8988T (cell line): Measurements from ENCODE around the gene SRRM4.
"Not testable (repeated sequence)": the region's sequence is repeated elsewhere in the genome, so short reads cannot be mapped to it uniquely, and the experiment has no call there.

Experiments
- DNase-seq: peaks from one replicate; pipeline ENCODE4 v3.0.0; 2011

SRRM4 gene

DNA sequence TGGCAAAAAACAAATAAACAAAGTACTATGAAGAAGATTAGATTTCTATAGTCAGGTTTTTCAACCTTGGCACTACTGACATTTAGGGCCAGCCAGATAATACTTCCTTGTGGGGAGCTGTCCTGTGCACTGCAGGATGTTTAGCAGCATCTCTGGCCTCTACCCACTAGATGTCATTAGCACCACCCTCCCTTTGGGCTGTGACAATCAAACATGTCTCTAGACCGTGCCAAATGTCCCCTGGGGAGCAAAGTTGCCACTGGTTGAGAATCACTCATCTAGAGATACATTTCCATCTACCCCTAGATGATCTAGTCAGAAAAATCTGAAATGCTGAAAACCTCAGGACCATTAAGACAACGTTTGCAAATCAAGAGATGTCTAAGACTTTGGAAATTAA lies 29.9 kb downstream of the SRRM4 start:
- DNase-seq: no peak

DNA sequence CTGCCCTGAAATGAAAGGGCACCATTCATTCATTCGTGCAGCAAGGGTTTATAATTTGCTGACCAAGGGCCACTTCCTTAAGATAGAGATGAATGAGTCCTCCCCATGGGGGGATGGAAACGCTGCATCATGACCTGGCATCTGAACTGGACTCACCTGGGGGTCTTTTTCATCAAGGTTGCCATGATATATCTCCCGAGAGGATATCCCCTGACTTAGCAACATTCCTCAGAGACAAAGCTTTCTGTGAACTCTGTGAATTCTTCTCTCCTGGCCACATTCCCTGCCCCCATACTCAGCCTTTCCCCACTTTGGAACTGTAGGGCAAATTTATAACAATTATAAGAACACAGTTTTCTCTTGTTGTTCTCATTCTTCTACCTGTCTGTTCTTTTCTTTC lies 30.8 kb downstream of the SRRM4 start:
- DNase-seq: no peak

DNA sequence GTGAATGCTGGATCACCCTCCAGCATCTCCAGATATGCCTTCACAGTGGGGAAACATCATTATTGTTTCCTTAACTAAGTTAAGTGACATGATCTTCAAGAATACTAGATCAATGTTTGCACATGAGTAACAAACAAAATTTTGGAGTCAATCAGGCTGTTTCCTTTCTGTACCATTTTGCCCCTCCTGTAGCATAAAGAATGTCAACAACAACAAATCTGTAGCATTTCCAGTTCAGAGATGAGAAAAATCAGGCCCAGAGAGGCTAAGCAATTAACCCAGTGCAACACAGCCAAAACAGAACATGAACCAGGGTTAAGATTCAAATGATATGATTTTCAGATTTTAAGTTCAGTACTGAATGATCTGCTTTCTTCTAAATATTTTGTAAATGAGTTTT lies 31.7 kb downstream of the SRRM4 start:
- DNase-seq: no peak

DNA sequence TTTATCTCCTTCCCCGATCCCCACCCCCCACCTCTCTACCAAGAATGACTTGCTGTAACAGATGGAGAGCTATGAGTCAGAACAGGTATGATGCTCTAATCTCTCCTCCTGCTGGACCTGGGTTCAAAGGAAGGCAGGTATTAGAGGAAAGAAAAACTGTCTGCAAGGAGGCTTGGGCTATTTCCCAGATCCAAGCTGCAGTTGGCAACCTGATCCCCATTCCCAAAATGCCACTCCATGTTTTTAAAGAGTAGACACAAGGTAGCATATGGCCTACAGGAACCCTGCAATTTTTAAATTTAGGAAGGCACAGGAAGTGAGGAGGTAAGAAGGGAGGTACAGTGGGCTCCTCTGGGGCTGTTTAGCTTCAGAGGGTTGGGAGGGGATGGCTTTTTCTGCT lies 33.0 kb downstream of the SRRM4 start:
- no peak for DNase-seq

DNA sequence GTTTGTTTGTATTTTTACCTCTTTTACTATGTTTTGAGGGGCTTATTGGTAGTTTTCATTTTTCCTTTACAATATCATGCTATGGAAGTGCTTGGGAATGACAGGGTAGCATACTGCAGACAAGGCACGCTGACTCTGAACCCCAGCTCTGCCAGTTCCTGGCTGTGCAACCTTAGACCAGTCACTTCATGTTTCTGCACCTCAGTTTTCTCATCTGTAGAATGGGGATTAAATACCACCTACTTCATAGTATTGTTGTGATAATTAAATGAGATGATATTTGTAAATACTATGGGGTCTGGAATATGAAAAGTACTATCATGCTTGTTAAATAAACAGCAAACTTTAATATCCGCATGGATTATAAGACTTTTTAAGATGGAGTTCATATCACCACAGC lies 35.4 kb downstream of the SRRM4 start:
- DNase-seq: no peak

DNA sequence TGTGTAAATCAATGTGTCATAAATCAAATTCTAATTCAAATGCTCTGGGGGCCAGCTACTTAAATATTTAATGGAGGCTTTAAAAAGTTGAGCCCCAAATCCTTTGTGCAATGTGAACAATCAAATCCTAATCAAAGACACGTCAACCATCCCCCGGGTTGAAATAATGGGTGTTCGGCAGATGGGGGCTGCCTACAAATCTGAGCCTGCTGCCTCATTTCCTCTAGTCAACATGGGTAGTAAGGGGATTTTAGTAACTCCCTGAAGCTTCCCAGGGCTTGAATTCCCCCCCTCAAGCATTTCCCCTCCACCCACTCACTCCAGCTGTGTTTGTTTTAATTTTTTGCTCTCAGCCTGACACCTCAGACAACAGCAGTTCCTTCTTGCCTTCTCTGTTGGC lies 37.8 kb downstream of the SRRM4 start:
- DNase-seq: no peak

DNA sequence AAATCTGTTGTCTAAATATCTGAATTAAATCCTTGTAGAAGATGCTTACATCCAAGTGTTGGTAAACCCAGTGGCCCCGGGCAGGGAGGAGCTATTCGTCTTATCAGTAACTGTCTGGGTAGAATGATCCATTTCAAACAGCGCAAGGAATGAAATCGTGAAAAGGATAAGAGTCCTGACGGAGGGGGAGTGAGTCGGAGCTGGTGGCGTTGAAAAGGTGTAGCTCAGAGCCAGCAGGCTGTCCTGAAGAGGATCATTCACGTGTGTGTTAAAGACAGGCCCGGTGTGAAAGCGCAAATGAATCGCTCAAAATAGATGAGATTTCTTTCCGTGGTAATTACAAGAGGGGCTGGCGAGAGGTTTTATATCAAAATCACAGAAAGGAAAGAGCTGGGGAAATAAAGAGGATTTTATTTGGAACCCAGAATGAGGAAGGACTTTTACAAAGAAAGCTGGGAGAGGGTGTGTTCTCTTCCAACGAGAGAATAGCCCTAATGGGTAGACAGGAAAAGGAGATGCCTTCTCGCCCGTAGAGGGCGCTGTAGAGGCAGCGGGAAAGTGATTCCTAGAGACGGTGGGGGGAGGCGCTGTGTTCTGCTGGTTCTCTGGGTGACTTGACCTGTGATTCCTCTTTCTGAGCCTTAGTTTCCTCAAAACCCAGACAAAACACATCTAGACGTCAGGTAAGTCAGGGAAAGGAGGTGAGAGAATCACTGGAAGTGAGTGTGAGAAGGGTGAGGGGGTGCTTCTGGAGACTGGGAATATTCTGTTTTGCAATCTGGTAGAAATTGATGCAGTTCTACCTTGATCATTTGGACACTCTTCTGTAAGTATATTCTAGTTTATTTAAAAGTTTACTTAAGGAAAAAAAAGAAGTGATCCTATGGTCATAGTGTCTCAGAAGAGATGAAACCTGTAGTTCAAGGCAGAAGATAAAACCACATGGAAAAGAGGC lies 39.3 kb downstream of the SRRM4 start:
- no peak for DNase-seq

DNA sequence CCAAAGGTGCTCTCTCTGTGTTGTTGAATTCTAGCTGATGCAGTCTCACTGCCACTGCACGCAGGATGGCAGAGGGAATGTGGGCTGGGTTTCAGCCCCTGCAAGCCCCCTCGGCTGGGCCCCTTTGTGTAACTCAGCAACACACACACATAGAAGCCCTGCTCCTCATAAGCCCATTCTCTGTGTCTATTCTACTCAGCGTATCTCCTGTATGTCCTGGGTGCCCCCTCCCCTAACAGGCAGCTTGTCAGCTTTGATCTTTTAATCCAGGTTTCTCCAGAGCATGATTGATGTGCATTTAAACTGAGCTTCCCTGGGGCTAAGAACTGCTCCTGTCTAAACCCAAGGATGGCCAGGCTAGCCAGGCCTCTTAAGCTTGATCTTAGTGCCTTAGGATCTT lies 43.0 kb downstream of the SRRM4 start:
- no peak for DNase-seq

DNA sequence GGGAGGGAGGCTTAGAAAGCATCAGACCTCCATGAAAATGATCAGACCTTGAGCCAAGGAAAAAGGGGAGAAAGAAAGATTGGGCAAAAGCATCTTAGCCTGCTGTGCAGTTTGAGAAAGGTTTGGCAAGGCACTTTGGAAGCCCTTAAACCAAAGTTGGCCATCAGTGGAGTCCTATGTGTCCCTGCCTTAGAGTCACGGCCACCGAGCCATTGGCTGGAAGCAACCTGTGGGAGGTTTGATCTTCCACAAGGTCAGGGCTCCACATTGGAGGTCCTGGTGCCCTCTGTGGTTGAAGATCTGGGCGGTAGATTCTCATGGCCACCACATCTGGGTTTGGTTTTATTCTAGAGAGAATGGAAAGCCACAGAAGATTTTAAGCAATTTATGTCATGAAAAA lies 44.4 kb downstream of the SRRM4 start:
- no peak for DNase-seq

DNA sequence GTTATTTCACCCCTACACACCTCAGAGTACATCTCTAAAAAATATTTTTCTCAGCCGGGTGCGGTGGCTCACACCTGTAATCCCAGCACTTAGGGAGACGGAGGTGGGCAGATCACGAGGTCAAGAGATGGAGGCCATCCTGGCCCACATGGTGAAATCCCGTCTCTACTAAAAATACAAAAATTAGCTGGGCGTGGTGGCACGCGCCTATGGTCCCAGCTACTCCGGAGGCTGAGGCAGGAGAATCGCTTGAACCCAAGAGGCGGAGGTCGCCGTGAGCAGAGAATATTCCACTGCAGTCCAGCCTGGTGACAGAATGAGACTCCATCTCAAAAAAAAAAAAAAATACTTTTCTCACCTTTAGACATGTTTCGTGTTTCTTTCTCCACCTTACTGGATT lies 52.0 kb downstream of the SRRM4 start:
- DNase-seq: not testable (repeated sequence)

DNA sequence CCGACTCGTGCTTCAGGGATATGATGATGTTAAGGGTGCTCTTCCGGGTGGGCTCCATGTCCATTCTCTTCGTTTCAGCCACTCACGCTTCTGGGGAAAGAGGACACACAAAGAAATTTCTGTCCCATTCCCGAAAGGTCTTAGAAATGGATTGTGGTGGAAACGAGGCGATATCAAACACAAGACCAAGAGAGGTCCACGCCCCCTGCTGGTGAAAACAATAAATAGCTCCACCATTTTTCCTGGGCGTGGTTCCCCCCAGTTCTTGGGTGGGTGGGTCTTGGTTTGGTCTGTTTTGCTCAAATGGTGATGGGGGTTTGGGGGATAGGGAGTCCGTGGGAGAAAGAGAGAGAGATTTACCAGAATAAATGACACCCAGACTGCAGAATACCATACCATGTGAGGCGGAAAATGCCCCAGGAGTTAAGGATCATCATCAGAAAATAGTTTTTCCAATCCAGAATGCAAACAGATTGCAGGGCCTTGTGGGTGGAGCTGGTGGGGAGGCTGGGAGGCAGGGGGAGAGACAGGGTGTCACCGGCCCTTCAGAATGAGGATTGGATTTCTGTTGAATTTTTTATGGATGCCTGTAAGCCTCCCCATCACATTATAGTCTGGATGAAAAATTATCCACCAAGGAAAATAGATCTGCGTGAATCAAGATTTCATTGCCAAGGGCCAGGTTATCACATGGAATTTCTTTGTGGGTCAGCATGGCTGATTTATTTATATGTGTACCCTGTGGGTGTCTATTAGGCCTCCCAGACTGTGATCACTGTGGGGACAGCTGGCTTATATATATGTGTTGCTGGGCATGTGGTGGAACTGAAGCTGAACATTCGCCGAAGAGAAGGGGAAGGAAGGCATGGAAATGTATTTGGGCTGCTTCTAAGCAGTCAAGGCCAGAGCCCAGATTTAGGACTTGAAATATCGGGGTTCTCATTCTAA lies 55.8 kb downstream of the SRRM4 start:
- DNase-seq: no peak

DNA sequence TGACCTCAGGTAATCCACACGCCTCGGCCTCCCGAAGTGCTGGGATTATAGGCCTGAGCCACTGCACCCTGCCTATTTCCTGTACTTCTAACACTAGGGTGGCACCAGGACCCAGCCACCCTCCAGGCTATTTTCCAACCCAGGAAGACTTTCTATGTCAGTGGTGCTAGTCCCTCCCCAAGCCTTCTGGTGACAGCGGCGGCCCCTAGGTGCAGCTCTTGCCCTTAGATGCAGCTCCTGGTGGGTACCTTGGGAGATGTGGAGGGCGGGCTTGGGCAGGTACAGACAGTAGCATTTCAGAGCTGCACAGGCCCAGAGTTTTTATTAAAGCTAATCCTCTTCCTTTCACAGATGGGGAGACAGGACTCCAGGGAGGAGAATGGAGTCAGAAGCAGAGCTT lies 62.8 kb downstream of the SRRM4 start:
- no peak for DNase-seq

DNA sequence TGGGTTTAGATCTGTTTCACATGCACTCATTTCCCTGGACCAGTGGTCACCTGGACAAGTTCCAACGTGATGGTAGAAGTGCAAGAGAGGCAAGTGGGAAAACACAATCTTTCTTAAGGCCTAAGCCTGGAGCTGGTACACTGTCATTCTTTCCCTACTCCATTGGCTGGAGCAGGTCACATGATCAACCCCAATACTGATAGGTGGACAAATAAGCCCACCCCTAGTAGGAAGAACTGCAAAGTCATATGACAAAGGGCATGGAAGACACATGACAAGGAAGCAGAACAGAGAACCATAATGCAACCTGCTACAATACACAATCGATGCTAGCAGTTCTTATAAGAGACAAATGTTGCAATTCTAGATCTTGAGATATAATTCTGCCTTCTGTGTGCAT lies 66.3 kb downstream of the SRRM4 start:
- no peak for DNase-seq

DNA sequence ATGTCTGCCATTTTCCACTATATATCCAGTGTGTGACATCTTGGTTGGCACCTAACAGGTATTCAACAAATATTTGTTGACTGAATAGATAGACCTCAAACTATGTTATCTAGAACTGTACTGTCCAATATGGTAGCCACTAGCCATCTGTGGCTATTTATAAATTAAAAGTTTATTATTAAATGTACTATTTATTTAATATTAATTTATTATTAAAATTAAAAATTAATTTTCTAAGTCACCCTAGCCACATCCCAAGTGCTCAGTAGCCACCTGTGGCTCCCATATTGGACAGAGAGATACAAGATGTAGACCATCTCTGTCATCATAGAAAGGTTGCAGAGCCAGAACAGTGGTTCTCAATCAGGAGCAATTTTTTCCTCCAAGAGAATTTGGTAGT lies 69.3 kb downstream of the SRRM4 start:
- no peak for DNase-seq

DNA sequence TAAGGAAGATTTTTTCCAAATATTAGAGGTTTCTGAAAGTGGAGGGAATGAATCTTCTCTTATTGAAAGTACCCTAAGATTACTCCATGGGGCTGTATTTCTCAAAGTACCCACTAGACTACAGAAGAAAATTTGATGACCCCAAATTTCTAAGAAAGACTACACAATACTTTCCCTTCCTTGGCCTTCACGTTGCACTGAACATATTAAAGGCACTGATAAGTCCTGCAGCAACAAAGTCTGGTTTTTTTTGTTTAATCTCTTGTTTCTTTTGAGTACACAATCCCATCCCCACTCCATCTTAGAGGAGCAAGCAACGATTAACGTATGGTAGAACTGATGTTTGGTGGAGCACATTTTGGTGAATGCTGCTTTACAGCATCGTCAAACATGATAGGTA lies 70.1 kb downstream of the SRRM4 start:
- no peak for DNase-seq

DNA sequence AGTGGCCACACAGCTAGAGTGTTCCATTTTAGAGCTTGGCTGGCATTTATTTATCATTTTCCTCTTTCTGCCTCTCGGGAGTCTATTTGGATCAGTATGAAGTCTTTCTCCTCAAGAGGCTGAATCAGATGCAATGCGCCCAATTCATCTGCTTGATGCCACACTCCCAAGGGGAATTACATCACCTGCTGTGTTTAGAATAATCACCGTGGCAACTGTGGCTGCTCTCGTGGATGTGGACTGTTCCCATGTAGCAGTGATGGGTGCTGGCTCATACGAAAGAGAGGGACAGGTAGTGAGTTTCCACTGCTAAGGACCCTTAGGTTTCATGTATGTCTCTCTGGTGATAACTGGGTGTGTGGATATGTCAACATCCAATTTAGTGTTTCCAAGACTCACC lies 70.7 kb downstream of the SRRM4 start:
- DNase-seq: no peak

DNA sequence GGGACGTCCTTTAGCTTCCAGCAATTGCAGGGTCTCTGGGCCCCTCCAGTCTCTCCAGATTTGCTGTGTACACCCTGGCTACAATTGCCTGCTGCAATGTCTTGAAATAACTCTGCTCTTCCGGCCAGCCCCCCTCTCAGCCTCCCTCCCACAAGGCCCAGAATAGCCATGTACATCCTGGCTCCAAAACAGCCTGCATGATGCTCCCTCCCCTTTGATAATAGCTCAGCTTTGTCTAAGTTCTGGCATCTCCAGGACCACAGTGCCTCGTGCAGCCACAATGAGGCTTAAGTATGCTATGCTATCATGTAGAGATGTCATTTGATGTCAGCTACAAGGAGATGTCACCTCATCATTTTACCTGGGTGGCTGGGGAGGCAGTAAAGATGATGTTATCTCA lies 74.6 kb downstream of the SRRM4 start:
- no peak for DNase-seq

DNA sequence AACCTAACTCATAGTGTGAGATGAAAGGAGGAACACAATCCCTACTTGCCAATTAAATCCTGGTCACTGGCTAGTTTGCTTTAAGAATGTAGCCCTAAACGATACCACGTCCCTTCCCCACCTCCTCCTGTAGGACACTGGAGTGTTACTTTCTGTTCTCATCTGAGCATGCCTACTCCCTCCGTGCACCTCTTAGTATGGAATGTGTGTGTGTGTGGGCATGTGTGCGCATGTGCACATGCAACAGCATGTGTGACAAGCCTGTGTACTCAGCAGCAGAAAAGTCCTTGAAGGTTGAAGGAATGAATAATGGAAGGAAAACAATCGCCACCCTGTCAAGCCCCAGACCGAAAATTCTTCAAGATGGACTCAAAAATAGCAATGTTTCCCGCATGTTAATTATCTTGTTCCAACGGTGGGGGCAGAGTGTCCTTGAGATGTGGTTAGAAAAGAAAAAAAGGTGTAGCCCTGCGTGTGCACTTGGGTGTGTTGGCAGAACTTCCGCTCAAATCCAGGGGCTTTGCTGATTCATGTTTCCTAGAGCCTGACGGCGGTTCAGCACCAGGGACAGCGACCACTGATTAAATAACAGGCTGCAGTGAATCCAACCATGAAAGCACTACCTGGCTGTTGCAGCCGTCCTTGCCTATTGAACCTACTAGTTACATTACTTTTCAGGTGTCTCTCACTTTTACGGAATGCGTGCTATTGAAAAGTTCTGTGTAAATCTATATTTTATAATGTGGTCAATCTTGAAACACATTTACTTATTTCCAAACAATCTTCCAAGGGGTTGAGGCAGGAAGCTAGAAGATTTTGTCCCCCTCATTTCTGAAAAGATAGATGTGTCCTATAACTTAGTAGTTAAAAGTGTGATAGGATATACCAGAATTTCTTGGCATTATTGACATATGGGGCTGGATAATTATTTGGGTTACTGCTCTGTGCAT lies 79.8 kb downstream of the SRRM4 start:
- DNase-seq: no peak

DNA sequence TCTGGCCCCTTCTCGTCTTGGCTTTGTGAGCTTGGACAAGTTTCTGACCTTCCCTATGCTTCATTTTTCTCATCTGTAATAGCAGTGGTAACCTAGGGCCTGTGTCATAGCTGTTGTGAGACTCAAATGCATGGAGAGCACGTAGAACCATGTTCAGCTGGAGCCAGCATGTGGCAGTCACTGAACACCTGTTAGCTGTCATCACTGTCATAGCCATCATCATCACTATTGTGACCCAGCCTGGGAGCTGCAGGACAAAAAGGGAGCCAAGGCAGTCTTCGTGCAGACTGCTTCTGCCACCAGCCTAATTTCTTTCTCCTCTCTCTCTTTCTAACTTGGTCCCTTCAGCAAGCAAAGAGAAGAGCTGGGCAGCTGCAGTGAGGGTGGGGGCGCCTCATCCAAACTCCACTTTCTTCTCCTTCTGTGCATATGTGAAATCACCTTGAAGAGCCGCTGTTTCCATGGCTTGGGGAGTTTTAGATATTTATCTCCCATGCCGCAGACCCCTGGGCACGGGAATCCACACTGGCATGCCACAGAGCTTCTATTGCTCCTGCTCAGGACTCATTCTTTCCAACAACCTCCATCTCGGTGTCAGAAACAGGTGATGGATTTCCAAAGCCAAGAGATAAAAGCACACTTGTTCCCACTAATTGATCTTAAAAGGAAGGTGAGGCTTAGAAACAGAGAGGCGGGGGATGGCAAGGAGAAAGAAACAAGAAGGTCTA lies 87.0 kb downstream of the SRRM4 start:
- DNase-seq: no peak

DNA sequence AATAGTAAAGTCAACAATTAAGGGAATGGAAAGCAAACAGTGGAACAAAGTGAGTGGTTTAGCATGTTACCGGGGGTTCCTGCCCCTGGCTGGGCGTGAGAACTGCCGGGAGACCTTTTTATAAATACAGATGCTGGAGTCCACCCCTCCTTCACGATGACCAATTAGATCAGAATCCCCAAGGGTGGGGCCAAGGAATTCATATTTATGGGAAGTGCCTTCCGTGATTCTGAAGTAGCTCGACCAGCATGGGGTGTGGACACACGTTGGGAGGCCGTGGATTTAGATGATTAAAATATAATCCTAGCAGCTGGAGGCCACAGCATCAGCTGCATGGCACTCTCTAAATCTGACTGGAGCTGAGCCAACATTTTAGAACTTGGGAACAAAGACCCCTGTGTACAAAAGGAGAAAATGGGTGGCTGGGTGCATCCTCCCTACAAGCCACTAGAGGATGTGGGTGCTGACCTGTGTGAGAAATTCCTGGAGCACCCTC lies 87.9 kb downstream of the SRRM4 start:
- DNase-seq: no peak

DNA sequence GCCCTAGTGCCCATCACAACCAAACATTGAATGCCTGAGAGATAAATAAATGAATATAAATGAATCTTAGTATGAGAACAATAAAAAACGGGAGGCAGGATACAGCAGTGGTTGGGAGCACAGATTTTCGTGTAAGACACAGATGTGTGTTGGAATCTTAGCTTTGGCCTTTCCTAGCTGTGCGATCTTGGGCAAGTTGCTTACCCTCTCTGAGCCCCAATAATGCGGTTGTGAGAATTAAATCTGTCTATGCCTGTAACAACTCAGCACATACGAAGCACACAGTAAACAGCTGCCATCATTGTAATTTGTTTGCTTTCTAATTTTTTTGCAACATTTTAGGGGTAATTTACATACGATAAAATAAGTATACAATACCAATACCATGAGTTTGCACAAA lies 89.8 kb downstream of the SRRM4 start:
- no peak for DNase-seq
